IPS DF 19.7 (cell line): ENCODE results near the gene PEX13.
"Not testable (repeated sequence)": the region's sequence is repeated elsewhere in the genome, so short reads cannot be mapped to it uniquely, and the experiment has no call there.

Experiments
- DNase-seq: peaks from one replicate; pipeline ENCODE4 v3.0.0-alpha.2; 2013; ENCODE audit warnings: low read depth, low spot score

The PEX13 gene

DNA sequence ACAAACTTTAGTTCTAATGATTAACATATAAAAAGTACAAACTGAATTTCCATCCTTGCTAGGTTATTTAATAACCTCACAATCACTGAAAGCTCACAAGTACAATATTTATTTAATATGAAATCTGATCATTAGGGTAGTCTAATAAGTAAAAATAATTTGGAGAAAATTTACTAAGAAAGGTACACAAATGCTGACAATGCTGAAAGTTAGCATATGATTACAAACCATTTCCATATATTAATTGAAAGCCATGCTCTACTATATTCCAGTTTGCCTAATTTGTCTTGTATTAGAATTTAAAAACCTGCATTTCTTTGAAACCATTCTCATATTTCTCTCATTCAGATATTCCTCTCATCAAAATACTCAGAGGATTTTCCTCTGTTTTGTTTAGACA is 8.2 kb upstream of the PEX13 start:
- no peak for DNase-seq

DNA sequence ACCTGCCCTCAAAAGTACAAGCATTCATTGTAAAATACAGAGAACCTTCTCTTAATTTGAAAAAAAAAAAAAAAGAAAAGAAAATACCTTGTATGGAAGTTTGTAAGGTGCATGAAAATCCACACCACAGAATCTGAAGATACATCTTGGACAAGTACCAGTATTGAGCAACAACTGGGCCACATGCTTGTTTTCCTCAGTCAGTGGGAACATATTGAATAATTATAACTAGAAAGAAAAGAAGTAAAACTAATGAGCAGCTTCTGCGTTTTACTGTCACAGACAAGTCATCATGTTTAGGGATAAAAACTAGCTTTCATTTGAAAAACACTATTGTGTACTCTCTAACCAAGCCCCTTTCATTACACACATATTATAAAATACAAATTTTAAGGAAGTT is 5.8 kb upstream of the PEX13 start:
- no peak for DNase-seq

DNA sequence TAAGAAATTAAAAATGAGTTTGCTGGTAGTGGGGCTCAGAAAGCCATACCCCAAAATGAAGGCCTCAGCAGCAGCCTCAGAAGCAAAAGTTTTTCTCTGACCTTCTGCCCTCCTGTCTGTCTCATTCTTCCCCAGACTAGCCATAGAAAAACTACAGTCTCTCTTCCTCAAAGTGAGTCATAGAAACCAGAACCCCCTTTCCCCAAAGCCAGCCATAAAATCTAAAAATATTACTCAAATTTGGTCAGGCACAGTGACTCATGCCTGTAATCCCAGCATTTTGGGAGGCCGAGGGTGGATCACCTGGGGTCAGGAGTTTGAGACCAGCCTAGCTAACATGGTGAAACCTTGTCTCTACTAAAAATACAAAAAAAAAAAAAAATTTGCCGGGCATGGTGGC is 5.2 kb upstream of the PEX13 start:
- not testable (repeated sequence) for DNase-seq

DNA sequence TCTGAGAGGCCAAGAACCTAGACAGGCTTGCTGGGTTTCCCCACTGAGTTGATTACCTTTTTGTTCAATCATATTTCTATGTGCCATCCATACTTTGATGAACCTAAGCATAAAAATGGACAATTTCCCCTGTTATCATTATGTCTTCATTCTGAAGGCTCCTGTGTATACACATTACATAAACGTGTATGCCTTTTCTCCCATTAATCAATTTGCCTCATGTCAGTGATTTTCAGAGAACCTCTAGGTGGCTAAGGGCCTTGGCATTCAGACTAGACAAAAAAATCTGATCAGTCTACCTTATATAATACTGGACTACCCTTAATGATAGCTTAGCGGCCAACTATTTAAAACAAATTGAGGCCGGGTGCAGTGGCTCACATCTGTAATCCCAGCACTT is 4.1 kb upstream of the PEX13 start:
- DNase-seq = no peak

DNA sequence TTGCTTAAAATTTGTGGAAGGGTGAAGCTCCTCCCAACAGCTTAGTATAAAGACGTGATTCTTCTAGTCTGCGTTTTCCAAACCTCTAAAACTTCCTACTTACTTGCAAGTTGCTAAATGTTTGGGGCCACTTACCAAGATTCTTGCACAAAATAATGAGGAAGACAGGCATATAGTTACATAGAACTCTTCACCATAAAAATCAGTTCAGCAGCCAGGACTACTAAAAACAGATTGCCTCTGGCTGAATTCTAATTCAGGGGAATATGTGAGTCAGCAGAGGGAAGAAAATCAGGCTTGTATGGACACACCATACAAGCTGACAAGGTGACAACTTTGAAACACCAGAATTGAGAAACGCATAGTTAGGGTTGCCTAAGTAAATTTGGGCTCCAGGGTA is 2.8 kb upstream of the PEX13 start:
- DNase-seq = no peak

DNA sequence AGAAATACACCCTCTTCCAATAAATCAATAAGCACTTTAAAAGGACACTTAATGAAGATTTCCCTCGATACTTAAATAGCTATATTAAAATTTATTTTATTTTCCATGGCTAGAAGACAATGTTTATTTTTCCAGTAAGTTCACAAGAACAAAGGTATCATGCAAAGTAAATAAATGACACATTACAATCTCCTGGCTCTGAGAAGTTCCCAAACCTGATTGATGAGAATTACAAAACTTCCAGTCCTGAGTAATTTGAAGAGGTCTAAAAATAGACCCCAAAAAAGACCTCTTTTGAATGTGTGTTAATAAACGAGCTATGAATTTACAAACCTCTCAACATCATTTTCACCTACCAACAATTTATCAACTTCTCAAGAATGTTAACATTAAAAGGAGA is 1.5 kb upstream of the PEX13 start:
- DNase-seq = no peak

DNA sequence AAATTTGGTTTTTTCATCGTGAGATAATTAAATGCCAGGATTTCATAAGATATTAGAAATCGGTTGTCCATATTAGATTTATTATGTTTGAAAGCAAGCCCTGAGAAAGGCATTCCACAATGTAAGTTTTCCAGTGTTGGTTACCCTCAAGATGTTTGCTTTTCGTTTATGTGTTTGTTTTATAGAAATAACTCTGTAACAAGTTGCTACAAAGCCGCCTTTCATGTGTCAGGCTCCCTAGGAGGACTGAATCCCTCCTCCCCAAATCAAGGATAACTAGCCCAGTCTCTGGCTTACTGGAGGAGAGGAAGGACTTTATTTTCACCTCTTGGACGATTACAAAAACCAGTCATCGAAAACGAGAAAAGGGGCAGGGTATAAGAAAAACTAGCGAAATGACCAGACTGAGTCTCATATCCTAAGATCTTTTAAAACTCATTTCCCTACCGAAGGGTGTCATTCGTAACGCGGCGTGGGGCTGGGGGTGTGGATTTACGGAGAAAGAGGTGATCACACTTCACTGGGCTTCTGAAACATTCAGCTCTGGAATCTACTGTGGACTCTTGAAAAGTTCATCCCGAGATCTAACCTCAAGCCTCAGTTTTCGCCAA is 1.0 kb upstream of the PEX13 start:
- DNase-seq = no peak

DNA sequence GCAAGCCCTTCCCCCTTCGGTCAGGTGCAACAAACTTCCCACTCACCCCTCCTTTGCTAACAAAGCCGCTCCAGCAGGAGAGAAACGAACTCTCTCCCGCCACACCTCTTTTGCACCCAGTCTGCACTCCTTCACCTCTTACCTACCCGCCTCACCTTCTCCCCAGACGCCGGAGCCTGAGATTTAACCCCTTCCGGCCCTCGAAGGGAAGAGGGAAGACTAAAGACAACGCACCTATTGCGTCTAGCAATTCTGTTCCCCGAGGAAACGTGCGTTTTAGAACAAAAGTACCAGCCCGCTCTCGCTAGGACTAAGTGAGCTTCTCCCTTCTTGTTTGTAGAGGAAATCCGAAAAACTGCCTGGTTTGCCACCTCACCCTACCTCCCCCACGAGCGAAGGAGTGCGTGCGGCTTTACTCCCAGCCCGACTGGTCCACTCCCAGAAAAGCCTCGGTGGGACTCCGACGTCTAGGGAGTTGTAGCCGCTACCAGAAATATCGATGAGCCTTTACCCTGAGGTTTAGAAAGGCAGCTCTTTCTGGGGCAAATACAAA is 441 bp upstream of the PEX13 start:
- peak; percentile 71 for DNase-seq

DNA sequence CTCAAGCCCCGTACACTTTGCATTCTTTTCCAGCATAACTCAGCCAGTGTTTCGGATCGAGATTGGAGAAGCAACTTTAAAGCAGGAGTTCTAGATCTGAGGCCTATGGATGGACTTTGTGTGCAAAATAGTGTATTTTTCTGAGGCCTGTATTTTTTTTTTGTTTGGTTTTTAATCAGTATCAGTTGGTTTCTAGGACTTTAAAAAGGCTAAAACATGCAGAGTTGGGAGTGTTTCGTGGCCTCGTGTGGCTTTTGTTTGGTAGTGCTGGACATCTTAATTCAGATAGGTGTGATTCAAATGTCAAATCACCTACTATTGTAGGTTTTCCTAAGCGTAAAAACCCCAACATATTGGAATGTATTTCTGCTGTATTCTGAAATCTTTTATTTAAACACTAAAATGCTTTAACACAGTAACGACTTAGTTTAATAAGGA is 817 bp downstream of the PEX13 start:
- no peak for DNase-seq

DNA sequence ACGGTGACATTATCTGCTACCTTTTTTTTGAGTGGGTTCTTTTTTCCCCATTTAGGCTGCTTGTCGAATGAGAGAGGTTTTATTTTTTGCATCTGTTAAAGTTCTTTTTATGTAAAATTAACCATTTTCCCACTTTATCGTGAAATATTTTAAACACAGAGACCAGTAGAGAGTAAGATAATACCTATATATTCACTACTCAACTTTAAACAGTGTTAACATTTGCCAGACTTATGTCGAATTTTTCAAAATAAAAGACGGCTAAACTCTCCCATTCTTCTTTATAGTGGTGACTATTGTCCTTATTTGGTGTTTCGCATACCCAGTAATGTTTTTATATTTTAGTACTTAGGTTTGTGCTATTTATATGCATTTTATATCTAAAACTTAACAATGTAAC is 1.3 kb downstream of the PEX13 start:
- DNase-seq = no peak

DNA sequence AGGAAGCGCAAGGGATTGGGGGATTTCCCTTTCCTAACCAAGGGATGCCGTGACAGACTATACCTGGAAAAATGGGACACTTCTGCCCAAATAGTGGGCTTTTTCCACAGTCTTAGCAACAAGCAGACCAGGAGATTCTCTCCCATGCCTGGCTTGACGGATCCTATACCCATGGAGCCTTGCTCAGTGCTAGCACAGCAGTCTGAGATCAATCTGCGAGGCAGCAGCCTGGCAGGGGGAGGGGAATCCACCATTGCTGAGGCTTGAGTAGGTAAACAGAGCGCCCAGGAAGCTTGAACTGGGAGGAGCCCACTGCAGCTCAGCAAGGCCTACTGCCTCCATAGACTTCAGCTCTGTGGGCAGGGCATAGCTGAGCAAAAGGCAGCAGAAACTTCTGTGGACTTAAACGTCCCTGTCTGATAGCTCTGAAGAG is 3.7 kb downstream of the PEX13 start:
- DNase-seq = no peak

DNA sequence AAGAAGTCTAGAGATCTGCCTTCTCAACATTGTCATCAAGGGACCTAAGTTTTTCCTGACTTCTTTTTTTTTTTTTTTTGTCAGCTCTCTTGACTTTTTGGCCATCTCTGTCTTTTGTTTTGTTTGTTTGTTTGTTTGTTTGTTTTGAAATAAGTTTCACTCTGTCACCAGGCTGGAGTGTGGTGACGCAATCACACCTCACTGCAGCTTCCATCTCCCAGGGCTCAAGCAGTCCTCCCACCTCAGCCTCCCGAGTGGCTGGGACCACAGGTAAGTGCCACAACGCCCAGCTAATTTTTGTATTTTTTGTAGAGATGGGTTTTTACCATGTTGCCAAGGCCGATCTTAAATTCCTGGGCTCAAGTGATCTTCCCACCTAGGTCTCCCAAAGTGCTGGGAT is 6.2 kb downstream of the PEX13 start:
- no peak for DNase-seq

DNA sequence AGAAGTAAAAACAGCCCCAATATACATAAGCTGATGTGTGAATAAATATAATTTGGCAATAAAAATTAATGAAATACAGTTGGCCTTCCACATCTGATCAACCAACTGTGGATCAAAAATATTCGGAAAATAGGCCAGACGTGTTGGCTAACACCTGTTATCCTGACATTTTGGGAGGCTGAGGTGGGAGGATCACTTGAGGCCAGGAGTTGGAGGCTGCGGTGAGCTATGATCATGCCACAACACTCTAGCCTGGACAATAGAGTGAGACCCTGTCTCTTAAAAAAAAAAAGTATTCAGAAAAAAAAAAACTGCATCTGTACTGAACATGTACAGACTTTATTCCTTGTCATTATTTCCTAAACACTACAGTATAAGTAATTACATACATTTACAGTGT is 12.0 kb downstream of the PEX13 start:
- no peak for DNase-seq

DNA sequence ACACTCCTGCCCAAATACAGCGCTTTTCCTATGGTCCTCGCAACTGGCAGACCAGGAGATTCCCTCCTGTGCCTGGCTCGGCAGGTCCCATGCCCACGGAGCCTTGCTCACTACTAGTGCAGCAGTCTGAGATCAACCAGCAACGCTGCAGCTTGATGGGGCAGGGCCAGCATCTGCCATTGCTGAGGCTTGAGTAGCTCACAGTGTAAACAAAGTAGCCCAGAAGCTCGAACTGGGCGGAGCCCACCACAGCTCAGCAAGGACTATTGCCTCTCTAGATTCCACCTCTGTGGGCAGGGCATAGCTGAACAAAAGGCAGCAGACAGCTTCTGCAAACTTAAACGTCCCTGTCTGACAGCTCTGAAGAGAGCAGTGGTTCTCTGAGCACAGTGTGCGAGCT is 17.1 kb downstream of the PEX13 start:
- DNase-seq = not testable (repeated sequence)

DNA sequence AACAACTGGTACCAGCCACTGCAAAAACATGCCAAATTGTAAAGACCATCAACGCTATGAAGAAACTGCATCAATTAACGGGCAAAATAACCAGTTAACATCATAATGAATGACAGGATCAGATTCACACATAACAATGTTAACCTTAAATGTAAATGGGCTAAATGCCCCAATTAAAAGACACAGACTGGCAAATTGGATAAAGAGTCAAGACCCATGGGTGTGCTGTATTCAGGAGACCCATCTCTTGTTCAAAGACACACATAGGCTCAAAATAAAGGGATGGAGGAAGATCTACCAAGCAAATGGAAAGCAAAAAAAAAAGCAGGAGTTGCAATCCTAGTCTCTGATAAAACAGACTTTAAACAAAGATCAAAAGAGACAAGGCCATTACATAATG is 19.1 kb downstream of the PEX13 start:
- DNase-seq = not testable (repeated sequence)

DNA sequence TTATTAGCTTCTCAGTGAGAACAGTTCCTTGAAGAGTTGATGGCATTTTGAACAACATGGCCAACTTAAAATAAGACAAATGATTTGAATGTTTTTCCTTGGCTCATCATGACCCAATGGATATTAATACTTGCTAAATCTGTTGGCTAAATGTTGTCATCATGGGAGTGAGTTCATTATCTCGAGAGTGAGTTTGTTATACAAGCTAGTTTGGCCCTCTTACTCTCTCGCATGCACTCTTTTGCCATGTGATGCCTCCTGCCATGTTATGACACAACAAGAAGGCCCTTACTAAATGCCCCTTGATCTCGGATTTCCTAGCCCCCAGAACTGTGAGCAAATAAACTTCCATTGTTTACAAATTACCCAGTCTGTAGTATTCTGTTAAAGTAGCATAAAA is 25.3 kb downstream of the PEX13 start:
- DNase-seq = no peak

DNA sequence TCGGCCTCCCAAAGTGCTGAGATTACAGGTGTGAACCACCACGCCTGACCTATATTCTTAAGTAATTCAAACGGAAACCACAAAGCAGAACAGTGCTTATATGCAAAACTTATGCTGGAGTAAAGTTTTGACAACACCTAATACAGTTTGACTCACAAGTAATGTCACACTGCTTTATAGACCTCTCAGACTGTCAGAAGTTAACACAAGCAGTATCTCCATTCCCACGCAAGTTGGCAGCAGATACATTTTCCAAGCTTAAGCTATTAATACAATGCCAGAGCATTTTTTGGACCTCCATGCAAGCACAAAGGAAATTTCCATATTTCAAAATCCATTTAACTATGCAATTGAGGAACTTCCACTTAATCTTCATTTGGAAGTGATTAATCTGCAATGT is 27.1 kb downstream of the PEX13 start:
- no peak for DNase-seq

DNA sequence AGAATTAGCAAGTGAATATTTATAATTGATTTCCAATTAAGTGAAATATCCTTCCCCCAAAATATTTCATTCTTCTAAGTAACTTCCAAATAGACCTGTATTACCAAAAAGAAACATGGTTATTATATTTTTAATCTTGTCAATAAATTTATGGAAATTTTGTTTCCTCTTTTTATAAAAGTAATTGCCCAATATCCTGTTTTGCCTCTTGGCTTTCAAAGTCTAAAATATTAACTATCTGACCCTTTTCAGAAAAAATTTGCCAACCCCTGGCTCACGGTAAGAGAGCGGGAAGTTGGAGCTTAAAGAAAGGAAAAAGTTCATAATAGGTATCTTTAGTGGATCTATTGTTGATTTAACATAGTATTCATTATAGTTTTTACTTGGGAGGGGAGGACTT is 27.7 kb downstream of the PEX13 start:
- no peak for DNase-seq

DNA sequence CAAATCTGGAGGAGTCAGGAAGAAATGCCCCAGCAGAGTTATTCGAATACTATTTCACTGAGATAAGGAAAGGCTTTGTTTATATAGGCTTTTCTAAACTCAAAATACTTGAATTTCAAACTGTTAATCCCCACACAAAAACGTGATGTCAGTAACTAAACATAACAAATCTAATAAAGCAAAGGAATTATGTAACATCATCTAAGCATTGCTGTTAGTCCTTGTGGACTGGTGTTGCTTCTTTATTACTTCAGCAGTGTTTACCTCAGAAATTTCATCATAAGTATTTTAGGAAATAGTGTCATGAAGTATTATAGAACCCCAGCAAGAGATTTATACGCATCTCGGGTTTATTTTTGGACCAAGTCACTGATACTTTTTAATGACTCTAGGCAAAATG is 28.5 kb downstream of the PEX13 start:
- DNase-seq = no peak

DNA sequence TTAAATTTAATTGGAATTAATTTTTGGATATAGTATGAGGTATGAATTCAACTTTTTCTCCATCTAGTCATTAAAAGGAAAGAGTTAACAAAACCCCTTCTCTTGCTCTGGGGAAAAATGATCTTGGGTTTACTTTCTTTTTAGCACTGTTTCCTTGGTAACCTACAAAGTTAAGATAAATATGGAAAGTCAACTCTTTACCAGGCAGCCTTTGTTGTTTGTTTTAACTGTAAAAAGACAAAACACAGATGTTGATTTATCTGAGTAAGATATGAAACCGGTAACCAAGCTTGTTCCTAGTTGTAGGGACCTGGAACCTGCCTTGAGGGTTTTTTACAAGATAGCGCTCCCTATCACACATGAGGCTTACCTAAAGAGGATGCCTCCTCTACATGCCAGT is 38.0 kb downstream of the PEX13 start:
- DNase-seq = no peak

DNA sequence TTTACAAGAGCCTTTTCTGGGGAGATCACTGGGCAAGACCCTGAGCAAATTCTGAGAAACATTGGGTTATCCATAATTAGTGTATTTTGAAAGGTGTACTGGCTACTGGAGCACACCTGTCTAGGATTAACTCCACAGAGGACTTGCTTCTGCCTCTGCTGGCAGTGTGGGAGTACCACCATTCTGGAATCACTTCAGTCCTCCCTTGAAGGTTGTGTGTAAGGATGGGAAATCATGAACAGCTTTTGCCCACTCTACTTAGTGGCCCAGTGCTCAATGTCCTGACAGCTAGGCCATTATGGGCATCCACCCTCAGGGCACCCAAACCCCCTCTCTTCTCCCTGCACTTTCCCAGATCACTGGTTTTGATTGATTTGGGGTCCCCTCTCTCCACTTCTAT is 40.0 kb downstream of the PEX13 start:
- DNase-seq = no peak

DNA sequence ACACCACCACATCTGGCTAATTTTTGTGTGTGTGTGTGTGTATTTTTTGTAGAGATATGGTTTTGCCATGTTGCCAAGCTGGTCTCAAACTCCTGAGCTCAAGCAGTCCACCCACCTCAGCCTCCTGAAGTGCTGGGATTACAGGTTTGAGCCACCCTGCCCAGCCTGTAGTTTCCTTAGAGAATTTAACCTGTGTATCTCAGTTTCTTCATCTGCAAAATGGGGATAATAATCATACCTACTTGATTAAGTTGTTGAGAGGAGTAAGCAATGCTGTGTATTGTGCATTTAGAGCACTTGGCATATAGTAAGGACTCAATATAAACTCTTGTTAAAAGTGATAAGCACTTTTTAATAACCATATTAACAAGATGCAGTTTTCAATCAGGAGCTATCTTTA is 41.9 kb downstream of the PEX13 start:
- DNase-seq = no peak

DNA sequence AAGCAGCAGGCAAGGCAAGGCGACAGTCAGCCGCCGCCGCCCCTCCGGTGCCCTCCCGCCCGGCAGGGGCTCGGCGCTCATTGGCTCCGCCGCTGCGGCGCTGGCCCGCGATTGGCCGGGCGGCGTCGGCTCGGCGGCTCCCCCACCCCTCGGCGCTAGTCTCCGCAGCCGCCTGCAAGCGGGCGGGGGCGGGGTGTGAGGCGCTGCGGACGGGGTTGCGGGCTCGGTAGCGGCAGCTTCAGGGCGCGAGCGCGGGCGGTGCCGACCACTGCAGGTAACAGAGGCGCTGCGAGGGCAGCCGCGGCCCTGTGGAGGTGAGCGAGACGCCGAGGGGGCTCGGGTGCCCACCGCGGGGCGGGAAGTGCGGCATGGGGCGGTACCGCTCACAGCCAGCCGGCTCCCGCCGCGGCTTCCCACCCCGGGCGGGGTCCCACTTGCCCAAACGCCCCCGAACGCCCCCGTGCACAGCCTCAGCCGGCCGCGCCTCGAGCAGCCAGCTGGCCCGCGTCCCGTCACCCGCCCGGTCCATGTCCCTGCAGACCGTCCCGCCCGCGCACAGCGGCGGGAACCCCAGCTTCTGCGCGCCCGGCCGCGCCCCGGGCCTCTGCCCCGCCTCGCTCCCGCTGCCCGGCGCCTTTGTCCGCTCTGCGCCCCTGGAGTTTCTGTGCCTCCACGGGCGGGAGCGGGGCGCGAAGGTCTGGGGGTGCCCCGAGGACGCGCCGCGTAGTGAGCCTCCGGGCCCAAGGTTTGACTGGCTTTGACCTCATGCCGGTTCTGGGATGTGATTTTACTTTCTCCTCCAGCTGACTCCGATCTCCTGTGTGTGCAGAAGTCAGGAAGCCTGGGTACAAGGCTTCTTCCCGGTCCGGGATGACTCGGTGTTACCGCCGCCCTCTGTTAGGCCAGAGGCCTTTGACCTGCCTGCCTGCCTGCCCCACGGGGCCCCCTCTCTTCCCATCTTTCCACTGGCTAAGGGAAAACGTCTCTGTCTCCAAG is 48.5 kb downstream of the PEX13 start, which contains the start of gene SANBR:
TSS of gene SANBR (plus strand) at position 158 of the 996 bp plus-strand sequence. CDS start 4,480 bp downstream, outside the sequence.
- DNase-seq = peak; percentile 75
